PC-9 (cell line): ENCODE measurements around the gene EGLN1.

Source experiments
- CTCF ChIP-seq: fragments of 200-600 bp; sonication (generic); conservative IDR thresholded peaks from 2 replicates; pipeline ENCODE4 v1.6.1; 2017; ENCODE audit warnings: mixed run types, antibody characterized with exemption, mild to moderate bottlenecking, moderate library complexity
- EZH2 ChIP-seq: fragments of 200-600 bp; sonication (generic); IDR thresholded peaks from 2 replicates; pipeline ENCODE4 v1.8.0; 2017; ENCODE audit warnings: antibody characterized with exemption, low read depth

GRCh38 chr1:231416901-231417300 lies 5.2 kb downstream of the EGLN1 start:
- no peak for TF ChIP-seq CTCF
- no peak for TF ChIP-seq EZH2
